ENCODE results near the gene LLGL2. TPM values are rescaled to one million over a fixed set of nuclear protein-coding genes. Genes with fewer than 3 reads are reported as not detected.

Gene LLGL2
- total RNA-seq, 1 experiment from 2014 or later = 10.8 TPM

DNA sequence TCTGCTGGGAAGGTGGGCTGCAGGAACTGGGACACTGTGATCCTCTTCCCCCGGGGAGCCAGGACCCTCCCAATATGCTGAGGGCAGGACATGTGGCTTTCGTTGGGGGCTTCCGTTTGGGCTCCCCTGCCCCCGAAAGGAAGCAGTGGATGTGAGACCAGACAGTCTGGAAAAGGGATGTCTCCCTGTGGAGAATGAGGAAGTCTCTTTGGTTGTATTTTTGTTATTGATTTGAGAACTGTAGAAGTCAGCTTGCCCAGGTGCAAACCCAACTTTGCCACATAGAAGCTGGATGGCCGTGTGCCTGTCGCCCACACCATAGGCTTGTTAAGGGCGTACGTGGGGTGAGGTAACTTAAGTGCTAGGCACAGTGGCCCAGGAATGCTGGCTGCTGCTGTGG lies 18.8 kb downstream of the LLGL2 start:
- Histone ChIP-seq H3K27ac (ENCODE audit: low read depth, low read length, poor library complexity, severe bottlenecking) (no peak overlapping the region), H3K36me3 (ENCODE audit: insufficient read depth, low read length, poor library complexity, severe bottlenecking) (no peaks in the 10 kb centered on the region), H3K4me3 (ENCODE audit: low read depth, low read length, poor library complexity, severe bottlenecking) (no peak overlapping the region), H3K4me1 (ENCODE audit: insufficient read depth, low read length, poor library complexity, severe bottlenecking) (no peaks in the 10 kb centered on the region), H3K9me3 (ENCODE audit: low read depth, low read length, poor library complexity, severe bottlenecking) (no peaks in the 10 kb centered on the region), H3K27me3 (replicated peaks; ENCODE audit: insufficient read depth, low read depth, low read length, poor library complexity) (no peaks in the 10 kb centered on the region)
- ChIA-PET POLR2A (ENCODE audit: low non-redundant PET) (no interaction called here), CTCF (interaction anchor here (0.5 kb wide), 1 partner anchor 56 kb away, joined by 3 read pairs; no protein-coding TSS in a partner anchor)
- intact Hi-C loops (cut with micrococcal nuclease; ENCODE audit: unreplicated experiment) = no loop called here
- TF ChIP-seq, protein P1, sequence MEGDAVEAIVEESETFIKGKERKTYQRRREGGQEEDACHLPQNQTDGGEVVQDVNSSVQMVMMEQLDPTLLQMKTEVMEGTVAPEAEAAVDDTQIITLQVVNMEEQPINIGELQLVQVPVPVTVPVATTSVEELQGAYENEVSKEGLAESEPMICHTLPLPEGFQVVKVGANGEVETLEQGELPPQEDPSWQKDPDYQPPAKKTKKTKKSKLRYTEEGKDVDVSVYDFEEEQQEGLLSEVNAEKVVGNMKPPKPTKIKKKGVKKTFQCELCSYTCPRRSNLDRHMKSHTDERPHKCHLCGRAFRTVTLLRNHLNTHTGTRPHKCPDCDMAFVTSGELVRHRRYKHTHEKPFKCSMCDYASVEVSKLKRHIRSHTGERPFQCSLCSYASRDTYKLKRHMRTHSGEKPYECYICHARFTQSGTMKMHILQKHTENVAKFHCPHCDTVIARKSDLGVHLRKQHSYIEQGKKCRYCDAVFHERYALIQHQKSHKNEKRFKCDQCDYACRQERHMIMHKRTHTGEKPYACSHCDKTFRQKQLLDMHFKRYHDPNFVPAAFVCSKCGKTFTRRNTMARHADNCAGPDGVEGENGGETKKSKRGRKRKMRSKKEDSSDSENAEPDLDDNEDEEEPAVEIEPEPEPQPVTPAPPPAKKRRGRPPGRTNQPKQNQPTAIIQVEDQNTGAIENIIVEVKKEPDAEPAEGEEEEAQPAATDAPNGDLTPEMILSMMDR (conservative IDR thresholded peaks at IDR 0.05; ENCODE audit: low read depth, low read length) = no peak
- no peak for TF ChIP-seq EZH2 (IDR thresholded peaks at IDR 0.05; ENCODE audit: borderline replicate concordance, low read depth, low read length, poor library complexity, severe bottlenecking)
- no peak for DNase-seq (ENCODE audit: low spot score)
- BruUV-seq (replicated peaks) = no TSS peak

DNA sequence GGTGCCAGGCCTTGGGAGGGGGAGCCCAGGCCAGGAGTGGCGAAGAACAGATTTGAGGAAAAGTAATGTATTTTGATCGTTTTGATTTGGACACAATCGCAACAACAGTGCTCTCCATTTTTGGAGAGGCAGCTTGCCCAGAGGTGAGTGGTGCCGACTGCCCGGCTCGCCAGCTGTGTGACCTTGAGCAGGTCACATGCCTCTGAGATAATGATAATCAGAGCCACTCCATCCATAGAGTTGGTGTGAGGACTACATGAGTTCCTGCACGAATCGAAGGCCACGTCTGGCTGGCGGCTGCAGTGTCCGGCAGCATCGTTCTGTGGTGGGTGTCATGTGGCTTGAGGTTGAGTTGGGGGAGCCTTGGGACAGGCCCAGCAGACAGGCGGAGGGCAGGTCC lies 20.7 kb downstream of the LLGL2 start:
- H3K4me1 ChIP-seq (ENCODE audit: insufficient read depth, low read length, poor library complexity, severe bottlenecking) = no peaks in the 10 kb centered on the region
- H3K4me3 ChIP-seq (ENCODE audit: low read depth, low read length, poor library complexity, severe bottlenecking) = no peak overlapping the region
- no peaks in the 10 kb centered on the region for H3K9me3 ChIP-seq (ENCODE audit: low read depth, low read length, poor library complexity, severe bottlenecking)
- ChIA-PET POLR2A (ENCODE audit: low non-redundant PET) (no interaction called here), CTCF (no interaction called here)
- H3K27ac ChIP-seq (ENCODE audit: low read depth, low read length, poor library complexity, severe bottlenecking) = no peak overlapping the region
- DNase-seq (ENCODE audit: low spot score) = no peak
- no TSS peak for BruUV-seq (replicated peaks)
- no peaks in the 10 kb centered on the region for H3K36me3 ChIP-seq (ENCODE audit: insufficient read depth, low read length, poor library complexity, severe bottlenecking)
- intact Hi-C loops (cut with micrococcal nuclease; ENCODE audit: unreplicated experiment) = no loop called here
- no peaks in the 10 kb centered on the region for H3K27me3 ChIP-seq (replicated peaks; ENCODE audit: insufficient read depth, low read depth, low read length, poor library complexity)
- no peak for TF ChIP-seq EZH2 (IDR thresholded peaks at IDR 0.05; ENCODE audit: borderline replicate concordance, low read depth, low read length, poor library complexity, severe bottlenecking)
- TF ChIP-seq, protein P1 (conservative IDR thresholded peaks at IDR 0.05; ENCODE audit: low read depth, low read length) = no peak

DNA sequence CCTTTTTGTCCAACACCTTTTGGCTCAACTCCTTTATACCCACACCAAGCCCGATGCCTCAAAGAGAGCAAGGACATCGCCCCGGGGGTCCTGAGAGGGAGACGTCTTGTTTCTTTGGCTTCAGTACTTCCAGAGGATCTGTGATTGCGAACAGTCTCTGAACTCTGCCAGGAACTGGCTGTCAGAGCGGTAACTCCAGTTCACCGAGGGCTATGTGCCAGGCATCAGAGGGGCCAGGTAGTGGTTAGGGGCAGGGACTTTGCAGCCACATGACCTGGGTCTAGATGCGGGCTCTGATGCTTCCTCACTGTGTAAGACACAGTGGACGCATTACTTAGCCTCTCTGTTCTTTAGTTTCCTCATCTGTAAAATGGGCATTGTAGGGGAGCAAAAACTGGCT lies 21.6 kb downstream of the LLGL2 start:
- TF ChIP-seq EZH2 (IDR thresholded peaks at IDR 0.05; ENCODE audit: borderline replicate concordance, low read depth, low read length, poor library complexity, severe bottlenecking) = no peak
- TF ChIP-seq, protein P1 (conservative IDR thresholded peaks at IDR 0.05; ENCODE audit: low read depth, low read length) = no peak
- CTCF ChIA-PET = no interaction called here
- POLR2A ChIA-PET (ENCODE audit: low non-redundant PET) = no interaction called here
- intact Hi-C loops (cut with micrococcal nuclease; ENCODE audit: unreplicated experiment) = no loop called here
- H3K27ac ChIP-seq (ENCODE audit: low read depth, low read length, poor library complexity, severe bottlenecking) = no peak overlapping the region
- DNase-seq (ENCODE audit: low spot score) = no peak
- no peaks in the 10 kb centered on the region for H3K9me3 ChIP-seq (ENCODE audit: low read depth, low read length, poor library complexity, severe bottlenecking)
- H3K4me3 ChIP-seq (ENCODE audit: low read depth, low read length, poor library complexity, severe bottlenecking) = no peak overlapping the region
- H3K27me3 ChIP-seq (replicated peaks; ENCODE audit: insufficient read depth, low read depth, low read length, poor library complexity) = no peaks in the 10 kb centered on the region
- H3K4me1 ChIP-seq (ENCODE audit: insufficient read depth, low read length, poor library complexity, severe bottlenecking) = no peaks in the 10 kb centered on the region
- no peaks in the 10 kb centered on the region for H3K36me3 ChIP-seq (ENCODE audit: insufficient read depth, low read length, poor library complexity, severe bottlenecking)
- BruUV-seq (replicated peaks) = no TSS peak

Measured in A673 (cell line).